ENCODE results near the gene OLFML3.

Gene OLFML3, protein sequence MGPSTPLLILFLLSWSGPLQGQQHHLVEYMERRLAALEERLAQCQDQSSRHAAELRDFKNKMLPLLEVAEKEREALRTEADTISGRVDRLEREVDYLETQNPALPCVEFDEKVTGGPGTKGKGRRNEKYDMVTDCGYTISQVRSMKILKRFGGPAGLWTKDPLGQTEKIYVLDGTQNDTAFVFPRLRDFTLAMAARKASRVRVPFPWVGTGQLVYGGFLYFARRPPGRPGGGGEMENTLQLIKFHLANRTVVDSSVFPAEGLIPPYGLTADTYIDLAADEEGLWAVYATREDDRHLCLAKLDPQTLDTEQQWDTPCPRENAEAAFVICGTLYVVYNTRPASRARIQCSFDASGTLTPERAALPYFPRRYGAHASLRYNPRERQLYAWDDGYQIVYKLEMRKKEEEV

GRCh38 chr1:113978863-113979702 is at the start of gene OLFML3:
OLFML3 (plus strand) TSS chr1:113979474; CDS start chr1:113979517, 43 bp downstream.
- peak within 1 kb of the TSS; percentile 34 for H3K4me3 ChIP-seq (ENCODE audit: insufficient read length, low read depth)
- DNase-seq (ENCODE audit: low read depth, low spot score) = peak; percentile 96
- TF ChIP-seq SUZ12 (IDR thresholded peaks at IDR 0.05; ENCODE audit: extremely low read depth, insufficient read depth, insufficient read length) (no peak), ZNF274 (IDR thresholded peaks at IDR 0.05; ENCODE audit: low read depth, low read length) (no peak), YY1 (IDR thresholded peaks at IDR 0.05; ENCODE audit: insufficient read depth, insufficient read length) (no peak)
- no peaks in the 10 kb centered on the region for H3K27me3 ChIP-seq (ENCODE audit: insufficient read depth, insufficient read length)
- peaks cover 42% of the 10 kb centered on the region for H3K36me3 ChIP-seq (ENCODE audit: insufficient read depth, insufficient read length, low read length)
- peaks cover 20% of the 10 kb centered on the region; the same call in 1 of the 2 replicates for H3K9me3 ChIP-seq (ENCODE audit: insufficient read depth, low read length)
- H3K9ac ChIP-seq (ENCODE audit: insufficient read length, low read depth) = peak within 1 kb of the TSS; percentile 81
- peaks cover 25% of the 10 kb centered on the region for H3K4me1 ChIP-seq (ENCODE audit: insufficient read depth, insufficient read length)

GRCh38 chr1:113929750-113930498 is 49.4 kb upstream of the OLFML3 start:
- no peak for DNase-seq (ENCODE audit: low read depth, low spot score)
- Histone ChIP-seq H3K4me3 (ENCODE audit: insufficient read length, low read depth) (peak overlapping the region; percentile 96), H3K36me3 (ENCODE audit: insufficient read depth, insufficient read length, low read length) (no peaks in the 10 kb centered on the region)

DNA sequence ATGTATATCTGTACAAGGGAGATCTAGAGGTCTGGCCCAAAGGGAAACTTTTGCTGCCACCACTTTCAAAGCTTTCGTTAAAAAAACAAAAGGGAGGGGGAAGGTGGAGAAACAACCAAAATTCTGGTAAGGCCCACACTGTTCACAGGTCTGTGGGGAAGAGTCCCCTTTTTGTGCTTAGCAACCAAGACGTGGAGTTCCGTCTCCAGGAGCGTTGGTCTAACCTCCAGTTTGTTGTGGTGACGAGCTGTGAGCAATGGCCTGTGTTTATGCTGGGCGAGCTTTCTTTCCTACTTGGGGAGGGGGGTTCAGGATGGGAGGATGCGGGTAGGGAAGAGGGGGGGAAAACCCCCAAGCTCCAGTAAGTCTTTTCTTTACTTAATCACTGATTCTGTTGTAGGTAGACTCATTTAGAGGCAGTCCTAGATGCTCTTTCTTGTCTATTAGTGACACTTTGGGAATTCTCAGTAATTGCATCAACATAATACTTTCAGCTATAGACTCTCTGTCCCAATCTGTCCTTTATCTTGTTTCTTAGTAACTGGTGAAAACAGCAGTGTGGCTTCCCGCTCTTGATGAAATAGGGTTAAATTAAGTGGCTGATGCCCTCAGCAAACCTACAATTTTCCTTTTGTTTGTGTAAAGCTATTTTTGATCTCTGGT is 48.6 kb upstream of the OLFML3 start:
- DNase-seq (ENCODE audit: low read depth, low spot score) = no peak
- Histone ChIP-seq H3K27me3 (ENCODE audit: insufficient read depth, insufficient read length) (no peaks in the 10 kb centered on the region), H3K4me1 (ENCODE audit: insufficient read depth, insufficient read length) (no peaks in the 10 kb centered on the region), H3K4me3 (ENCODE audit: insufficient read length, low read depth) (peak overlapping the region; percentile 96), H3K36me3 (ENCODE audit: insufficient read depth, insufficient read length, low read length) (no peaks in the 10 kb centered on the region), H3K9me3 (ENCODE audit: insufficient read depth, low read length) (no peaks in the 10 kb centered on the region), H3K9ac (ENCODE audit: insufficient read length, low read depth) (peak overlapping the region; percentile 94)
- TF ChIP-seq ZNF274 (IDR thresholded peaks at IDR 0.05; ENCODE audit: low read depth, low read length) (no peak), SUZ12 (IDR thresholded peaks at IDR 0.05; ENCODE audit: extremely low read depth, insufficient read depth, insufficient read length) (no peak), YY1 (IDR thresholded peaks at IDR 0.05; ENCODE audit: insufficient read depth, insufficient read length) (no peak)

More at GRCh38 chr1:113929750-113930498, 49.4 kb upstream of the OLFML3 start:
- no peaks in the 10 kb centered on the region for H3K9me3 ChIP-seq (ENCODE audit: insufficient read depth, low read length)
- TF ChIP-seq YY1 (IDR thresholded peaks at IDR 0.05; ENCODE audit: insufficient read depth, insufficient read length) (no peak), SUZ12 (IDR thresholded peaks at IDR 0.05; ENCODE audit: extremely low read depth, insufficient read depth, insufficient read length) (no peak), ZNF274 (IDR thresholded peaks at IDR 0.05; ENCODE audit: low read depth, low read length) (no peak)
- H3K4me1 ChIP-seq (ENCODE audit: insufficient read depth, insufficient read length) = no peaks in the 10 kb centered on the region
- peak overlapping the region; percentile 94 for H3K9ac ChIP-seq (ENCODE audit: insufficient read length, low read depth)
- no peaks in the 10 kb centered on the region for H3K27me3 ChIP-seq (ENCODE audit: insufficient read depth, insufficient read length)

DNA sequence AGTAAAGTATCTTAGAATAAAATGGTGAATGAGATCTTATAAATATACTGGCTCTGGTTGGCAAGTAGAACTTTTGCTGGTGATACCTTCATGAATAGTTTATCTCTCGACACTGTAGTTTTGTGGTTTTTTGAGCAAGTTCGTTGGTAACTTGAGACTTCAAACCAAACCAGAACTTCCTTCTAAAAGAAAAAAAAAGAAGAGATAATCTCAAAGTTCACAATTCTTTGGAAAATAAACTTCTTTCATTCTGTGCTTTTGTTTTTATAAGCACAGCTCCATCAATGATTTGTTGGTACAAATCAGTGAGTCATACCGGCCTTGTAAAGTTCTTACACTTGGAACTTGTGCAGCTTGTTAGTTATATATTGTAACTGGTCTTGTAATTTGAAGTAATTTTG is 47.8 kb upstream of the OLFML3 start:
- Histone ChIP-seq H3K36me3 (ENCODE audit: insufficient read depth, insufficient read length, low read length) (no peaks in the 10 kb centered on the region), H3K9me3 (ENCODE audit: insufficient read depth, low read length) (no peaks in the 10 kb centered on the region), H3K27me3 (ENCODE audit: insufficient read depth, insufficient read length) (no peaks in the 10 kb centered on the region), H3K4me1 (ENCODE audit: insufficient read depth, insufficient read length) (no peaks in the 10 kb centered on the region), H3K9ac (ENCODE audit: insufficient read length, low read depth) (no peak overlapping the region), H3K4me3 (ENCODE audit: insufficient read length, low read depth) (no peak overlapping the region)
- TF ChIP-seq YY1 (IDR thresholded peaks at IDR 0.05; ENCODE audit: insufficient read depth, insufficient read length) (no peak), SUZ12 (IDR thresholded peaks at IDR 0.05; ENCODE audit: extremely low read depth, insufficient read depth, insufficient read length) (no peak), ZNF274 (IDR thresholded peaks at IDR 0.05; ENCODE audit: low read depth, low read length) (no peak)
- DNase-seq (ENCODE audit: low read depth, low spot score) = no peak

GRCh38 chr1:113934006-113934405 is 45.3 kb upstream of the OLFML3 start:
- no peak overlapping the region for H3K4me3 ChIP-seq (ENCODE audit: insufficient read length, low read depth)
- TF ChIP-seq SUZ12 (IDR thresholded peaks at IDR 0.05; ENCODE audit: extremely low read depth, insufficient read depth, insufficient read length) (no peak), YY1 (IDR thresholded peaks at IDR 0.05; ENCODE audit: insufficient read depth, insufficient read length) (no peak), ZNF274 (IDR thresholded peaks at IDR 0.05; ENCODE audit: low read depth, low read length) (no peak)
- no peaks in the 10 kb centered on the region for H3K36me3 ChIP-seq (ENCODE audit: insufficient read depth, insufficient read length, low read length)
- no peak for DNase-seq (ENCODE audit: low read depth, low spot score)
- H3K9me3 ChIP-seq (ENCODE audit: insufficient read depth, low read length) = no peaks in the 10 kb centered on the region
- no peaks in the 10 kb centered on the region for H3K4me1 ChIP-seq (ENCODE audit: insufficient read depth, insufficient read length)
- H3K27me3 ChIP-seq (ENCODE audit: insufficient read depth, insufficient read length) = no peaks in the 10 kb centered on the region
- no peak overlapping the region for H3K9ac ChIP-seq (ENCODE audit: insufficient read length, low read depth)

DNA sequence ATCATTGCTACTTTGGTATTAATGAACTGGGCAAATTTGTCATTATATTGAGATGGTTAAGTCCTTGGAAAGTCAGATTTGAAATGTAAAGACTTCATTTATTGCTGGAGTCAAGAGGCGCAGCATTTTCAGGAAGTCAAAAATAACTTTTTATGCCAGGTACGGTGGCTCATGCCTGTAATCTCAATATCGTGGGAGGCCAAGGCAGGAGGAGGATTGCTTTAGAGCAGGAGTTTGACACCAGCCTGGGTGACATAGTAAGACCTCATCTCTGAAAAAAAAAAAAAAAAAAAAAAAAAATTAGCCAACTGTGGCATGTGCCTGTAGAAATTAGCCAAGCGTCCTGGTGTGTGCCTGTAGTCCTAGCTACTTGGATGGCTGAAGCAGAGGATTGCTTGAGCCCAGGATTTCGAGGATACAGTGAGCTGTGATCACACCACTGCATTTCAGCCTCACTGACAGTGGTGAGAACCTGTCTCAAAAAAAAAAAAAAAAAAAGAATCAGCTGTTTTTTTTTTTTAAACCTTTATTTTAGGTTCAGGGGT is 44.7 kb upstream of the OLFML3 start:
- no peak for TF ChIP-seq ZNF274 (IDR thresholded peaks at IDR 0.05; ENCODE audit: low read depth, low read length)
- TF ChIP-seq SUZ12 (IDR thresholded peaks at IDR 0.05; ENCODE audit: extremely low read depth, insufficient read depth, insufficient read length) = no peak
- no peak for TF ChIP-seq YY1 (IDR thresholded peaks at IDR 0.05; ENCODE audit: insufficient read depth, insufficient read length)
- Histone ChIP-seq H3K36me3 (ENCODE audit: insufficient read depth, insufficient read length, low read length) (no peaks in the 10 kb centered on the region), H3K4me1 (ENCODE audit: insufficient read depth, insufficient read length) (no peaks in the 10 kb centered on the region), H3K9ac (ENCODE audit: insufficient read length, low read depth) (no peak overlapping the region), H3K9me3 (ENCODE audit: insufficient read depth, low read length) (no peaks in the 10 kb centered on the region), H3K27me3 (ENCODE audit: insufficient read depth, insufficient read length) (no peaks in the 10 kb centered on the region), H3K4me3 (ENCODE audit: insufficient read length, low read depth) (no peak overlapping the region)
- no peak for DNase-seq (ENCODE audit: low read depth, low spot score)

Data from NT2/D1 (cell line).